Measurements from ENCODE around the gene TSPAN15. TPM values are rescaled to one million over a fixed set of nuclear protein-coding genes. Genes with fewer than 3 reads are reported as not detected.
A peak's percentile ranks its signal among the peaks of the same experiment; 100 is the strongest.

The TSPAN15 gene
- total RNA-seq, 1 experiment from 2014 or later, result 6.3 TPM

DNA sequence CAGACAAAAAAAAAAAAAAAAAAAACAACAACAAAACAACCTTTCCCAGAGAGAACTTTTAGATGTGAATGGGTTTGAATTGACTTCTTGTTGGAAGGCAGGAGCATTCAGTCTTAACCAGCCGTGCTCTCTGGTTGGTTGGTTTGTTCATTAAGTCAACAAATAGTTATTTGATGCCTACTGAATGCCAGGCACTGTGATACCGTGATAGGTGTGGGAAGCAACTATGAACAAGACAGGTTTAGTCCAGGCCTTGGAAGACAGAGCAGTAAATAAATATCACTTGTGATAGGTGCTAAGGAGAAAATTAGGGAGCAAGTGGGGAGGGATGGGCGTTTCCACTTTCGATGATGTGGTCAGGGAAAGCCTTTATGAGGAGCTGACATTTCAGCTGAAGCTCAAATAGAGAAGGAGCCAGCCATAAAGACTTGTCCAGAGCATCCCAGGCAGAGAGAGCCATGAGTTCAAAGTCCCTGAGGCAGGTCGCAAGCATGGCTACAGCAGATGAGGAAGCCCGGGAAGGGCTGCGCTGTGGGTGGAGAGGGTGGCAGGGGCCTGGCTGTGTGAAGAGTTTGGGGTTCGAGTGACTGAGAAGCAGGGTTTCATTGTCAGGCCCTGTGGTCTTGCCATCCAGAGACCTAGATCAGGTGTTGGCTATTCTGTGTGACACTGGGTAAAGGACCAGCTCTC lies 8.0 kb downstream of the TSPAN15 start:
- Histone ChIP-seq H3K27me3 (replicated peaks) (no peaks in the 10 kb centered on the region), H3K27ac (no peak overlapping the region), H3K36me3 (no peaks in the 10 kb centered on the region), H3K4me3 (no peak overlapping the region), H3K4me1 (replicated peaks) (peaks cover 14% of the 10 kb centered on the region), H3K9me3 (replicated peaks) (no peaks in the 10 kb centered on the region)
- DNase-seq (ENCODE audit: low read depth in 1 of 2, low spot score in 2 of 2), result no peak

DNA sequence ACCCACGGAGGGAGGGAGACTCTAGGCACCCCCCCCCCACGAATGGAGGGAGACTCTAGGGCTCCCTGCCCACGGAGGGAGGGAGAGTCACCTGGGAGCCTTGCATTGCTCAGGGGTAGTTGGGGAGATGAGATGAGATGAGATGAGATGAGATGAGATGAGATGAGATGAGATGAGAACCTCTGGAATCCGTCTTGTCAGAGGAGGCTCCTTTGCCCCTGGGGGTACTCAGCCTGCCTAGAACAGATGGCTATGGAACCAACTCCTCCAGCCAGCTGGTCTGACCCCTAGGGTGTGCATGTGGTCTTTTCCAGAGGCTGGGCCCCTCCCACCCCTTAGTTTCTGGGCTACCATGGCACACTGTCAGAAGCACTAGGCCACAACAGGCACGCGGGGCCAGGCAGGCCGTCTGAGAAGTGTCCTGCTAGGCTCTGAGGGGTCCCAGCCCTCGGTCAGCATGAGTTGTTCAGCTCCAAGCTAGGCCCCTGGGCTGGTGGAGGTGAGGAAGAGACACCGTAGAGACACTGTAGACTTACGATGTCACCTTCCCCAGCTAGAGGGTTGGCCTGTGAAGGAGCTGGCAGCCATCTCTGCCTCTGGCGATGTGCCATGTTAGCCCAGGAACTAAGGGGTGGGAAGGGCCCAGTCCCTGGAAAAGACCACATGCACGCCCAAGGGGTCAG lies 8.8 kb downstream of the TSPAN15 start:
- no peak for DNase-seq (ENCODE audit: low read depth in 1 of 2, low spot score in 2 of 2)
- Histone ChIP-seq H3K27ac (no peak overlapping the region), H3K4me1 (replicated peaks) (peaks cover 14% of the 10 kb centered on the region), H3K9me3 (replicated peaks) (no peaks in the 10 kb centered on the region), H3K4me3 (no peak overlapping the region), H3K36me3 (no peaks in the 10 kb centered on the region), H3K27me3 (replicated peaks) (no peaks in the 10 kb centered on the region)

DNA sequence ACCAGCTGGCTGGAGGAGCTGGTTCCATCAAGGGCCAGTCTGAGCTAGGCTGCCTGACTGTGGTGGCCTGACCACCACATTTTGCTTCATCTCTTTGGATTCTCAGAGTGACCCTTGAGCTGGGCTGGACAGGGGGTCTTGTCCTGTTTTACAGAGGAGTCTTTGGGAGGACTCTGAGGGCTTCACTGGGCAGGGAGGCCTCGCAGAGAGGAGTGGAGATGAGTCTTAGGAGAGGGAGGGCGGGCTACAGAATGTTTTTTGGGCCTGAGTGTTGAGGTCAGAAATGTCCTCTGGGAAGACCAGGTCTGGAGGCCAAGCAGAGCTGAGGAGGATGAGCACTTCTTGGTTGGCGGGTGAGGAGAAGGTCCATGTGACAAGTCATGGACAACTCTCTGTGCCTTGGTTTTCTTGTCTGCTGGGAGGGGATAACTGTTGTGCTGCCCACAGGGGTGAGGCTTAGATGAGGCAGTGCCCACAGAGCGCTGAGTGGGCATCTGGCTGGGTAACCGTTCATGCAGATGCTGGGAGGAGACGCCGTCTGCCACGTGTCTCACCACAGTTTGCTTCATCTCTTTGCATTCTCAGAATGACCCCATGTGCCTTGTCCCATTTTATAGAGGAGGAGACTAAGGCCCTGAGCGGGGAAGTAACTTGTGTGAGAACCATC lies 9.4 kb downstream of the TSPAN15 start:
- no peak for DNase-seq (ENCODE audit: low read depth in 1 of 2, low spot score in 2 of 2)
- H3K36me3 ChIP-seq, result no peaks in the 10 kb centered on the region
- no peak overlapping the region for H3K4me3 ChIP-seq

DNA sequence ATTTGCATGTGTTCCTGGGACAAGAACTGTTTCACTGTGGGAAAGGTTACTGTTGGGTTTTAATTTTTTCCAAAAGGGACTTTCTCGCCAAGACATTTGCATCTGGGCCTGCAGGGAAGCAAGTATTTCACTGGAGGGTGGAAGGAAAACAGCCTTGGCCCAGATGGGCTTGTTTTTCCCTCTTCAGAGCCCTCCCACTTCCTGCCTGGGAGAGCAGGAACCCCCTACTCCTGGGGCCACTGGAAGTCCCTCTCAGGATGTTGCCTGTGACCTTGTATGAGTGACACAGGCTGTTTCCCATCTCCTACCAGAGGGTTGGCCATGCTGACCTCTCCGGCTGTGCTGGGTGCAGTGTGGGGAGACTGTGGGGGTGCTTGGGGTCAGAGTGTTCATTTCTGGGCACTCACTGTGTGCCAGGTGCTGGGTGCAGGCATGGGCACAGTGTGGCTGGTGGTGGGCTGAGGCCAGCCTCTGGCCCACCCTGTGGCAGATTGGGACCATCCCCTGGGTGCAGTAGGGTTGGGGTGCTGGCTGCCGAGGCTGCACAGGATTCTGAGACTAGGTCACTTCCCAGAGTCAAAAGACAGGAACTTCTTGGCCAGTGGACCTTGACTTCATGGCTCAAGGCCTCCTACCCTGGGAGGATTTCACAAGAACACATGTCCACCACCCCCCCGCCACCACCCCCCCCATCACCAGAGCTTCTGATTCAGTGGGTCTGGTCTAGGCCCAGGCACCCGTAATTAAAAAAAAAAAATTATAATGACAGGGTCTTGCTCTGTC lies 10.2 kb downstream of the TSPAN15 start:
- Histone ChIP-seq H3K36me3 (no peaks in the 10 kb centered on the region), H3K27ac (no peak overlapping the region), H3K4me3 (no peak overlapping the region), H3K27me3 (replicated peaks) (no peaks in the 10 kb centered on the region), H3K9me3 (replicated peaks) (no peaks in the 10 kb centered on the region), H3K4me1 (replicated peaks) (peaks cover 9% of the 10 kb centered on the region)
- no peak for DNase-seq (ENCODE audit: low read depth in 1 of 2, low spot score in 2 of 2)

More for the DNA sequence above, 9.4 kb downstream of the TSPAN15 start:
- Histone ChIP-seq H3K27ac (no peak overlapping the region), H3K9me3 (replicated peaks) (no peaks in the 10 kb centered on the region), H3K4me1 (replicated peaks) (peaks cover 14% of the 10 kb centered on the region), H3K27me3 (replicated peaks) (no peaks in the 10 kb centered on the region)

GRCh38 chr10:69463886-69464285 lies 12.6 kb downstream of the TSPAN15 start:
- Histone ChIP-seq H3K9me3 (replicated peaks) (no peaks in the 10 kb centered on the region), H3K4me1 (replicated peaks) (peaks cover 7% of the 10 kb centered on the region), H3K4me3 (no peak overlapping the region), H3K27ac (no peak overlapping the region), H3K36me3 (no peaks in the 10 kb centered on the region), H3K27me3 (replicated peaks) (no peaks in the 10 kb centered on the region)
- no peak for DNase-seq (ENCODE audit: low read depth in 1 of 2, low spot score in 2 of 2)

GRCh38 chr10:69464401-69464800 lies 13.1 kb downstream of the TSPAN15 start:
- H3K4me3 ChIP-seq, result no peak overlapping the region
- no peak for DNase-seq (ENCODE audit: low read depth in 1 of 2, low spot score in 2 of 2)
- no peak overlapping the region for H3K27ac ChIP-seq
- peaks cover 10% of the 10 kb centered on the region for H3K4me1 ChIP-seq (replicated peaks)
- H3K9me3 ChIP-seq (replicated peaks), result no peaks in the 10 kb centered on the region
- no peaks in the 10 kb centered on the region for H3K36me3 ChIP-seq
- no peaks in the 10 kb centered on the region for H3K27me3 ChIP-seq (replicated peaks)

- H3K4me1 ChIP-seq (replicated peaks), result peaks cover 10% of the 10 kb centered on the region
- H3K9me3 ChIP-seq (replicated peaks), result no peaks in the 10 kb centered on the region
- no peak overlapping the region for H3K4me3 ChIP-seq
- H3K27ac ChIP-seq, result no peak overlapping the region
- no peaks in the 10 kb centered on the region for H3K36me3 ChIP-seq
- DNase-seq (ENCODE audit: low read depth in 1 of 2, low spot score in 2 of 2), result no peak
- H3K27me3 ChIP-seq (replicated peaks), result no peaks in the 10 kb centered on the region
These were observed 13.6 kb downstream of the TSPAN15 start for GRCh38 chr10:69464801-69465401.

DNA sequence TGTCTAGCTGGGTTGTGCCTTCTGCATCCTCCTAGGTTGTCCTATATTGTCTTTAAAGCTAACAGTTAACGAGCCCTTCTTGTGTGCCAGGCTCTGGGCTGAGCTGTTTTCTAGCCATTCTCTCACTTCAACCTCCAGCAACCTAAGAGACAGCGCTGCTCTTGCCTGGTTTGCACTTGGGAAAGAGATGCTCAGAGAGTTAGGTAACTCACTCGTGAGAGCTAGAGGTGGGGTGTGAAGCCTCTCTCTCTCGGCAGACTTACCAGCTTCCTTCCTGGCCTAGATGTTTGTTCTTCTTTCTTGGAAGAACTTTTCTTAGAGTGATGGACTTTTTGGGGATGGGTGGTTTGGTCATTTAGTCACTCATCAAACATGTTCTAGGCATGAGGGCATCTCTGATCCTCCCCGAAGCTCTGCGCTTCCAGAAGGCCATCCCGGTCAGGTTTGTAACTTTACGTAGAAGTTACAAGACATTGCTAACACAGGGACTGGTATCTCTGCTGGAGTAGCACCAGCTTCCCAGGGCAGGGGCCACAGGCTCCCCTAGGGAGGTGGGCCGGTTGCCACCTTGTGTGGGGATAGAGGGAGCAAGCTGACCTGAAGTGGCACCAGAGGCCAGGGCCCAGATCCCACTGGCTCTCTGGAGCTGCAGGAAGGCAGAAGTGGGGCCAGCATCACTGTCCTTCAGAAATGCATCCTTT lies 14.3 kb downstream of the TSPAN15 start:
- Histone ChIP-seq H3K36me3 (no peaks in the 10 kb centered on the region), H3K27me3 (replicated peaks) (no peaks in the 10 kb centered on the region), H3K4me3 (no peak overlapping the region), H3K4me1 (replicated peaks) (peaks cover 11% of the 10 kb centered on the region), H3K9me3 (replicated peaks) (no peaks in the 10 kb centered on the region), H3K27ac (no peak overlapping the region)
- no peak for DNase-seq (ENCODE audit: low read depth in 1 of 2, low spot score in 2 of 2)

DNA sequence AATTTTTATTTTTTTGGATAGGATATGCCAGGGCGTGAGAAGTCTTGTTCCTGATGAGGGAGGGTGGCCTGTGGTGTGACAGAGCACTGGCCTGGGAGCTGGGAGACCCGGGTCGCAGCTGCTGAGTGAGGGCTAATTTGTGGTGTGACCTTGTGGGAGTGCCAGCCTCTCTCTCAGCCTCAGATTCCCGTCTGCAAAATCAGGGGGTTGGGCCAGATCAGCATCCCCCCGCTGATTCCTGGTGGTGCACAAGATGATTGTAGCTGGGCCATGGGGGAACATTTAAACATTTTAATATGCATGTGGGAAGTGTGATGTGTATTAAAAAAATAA lies 14.9 kb downstream of the TSPAN15 start:
- H3K27me3 ChIP-seq (replicated peaks), result no peaks in the 10 kb centered on the region
- no peak overlapping the region for H3K4me3 ChIP-seq
- no peaks in the 10 kb centered on the region for H3K36me3 ChIP-seq
- H3K4me1 ChIP-seq (replicated peaks), result peaks cover 16% of the 10 kb centered on the region
- H3K9me3 ChIP-seq (replicated peaks), result no peaks in the 10 kb centered on the region
- no peak overlapping the region for H3K27ac ChIP-seq
- DNase-seq (ENCODE audit: low read depth in 1 of 2, low spot score in 2 of 2), result no peak

DNA sequence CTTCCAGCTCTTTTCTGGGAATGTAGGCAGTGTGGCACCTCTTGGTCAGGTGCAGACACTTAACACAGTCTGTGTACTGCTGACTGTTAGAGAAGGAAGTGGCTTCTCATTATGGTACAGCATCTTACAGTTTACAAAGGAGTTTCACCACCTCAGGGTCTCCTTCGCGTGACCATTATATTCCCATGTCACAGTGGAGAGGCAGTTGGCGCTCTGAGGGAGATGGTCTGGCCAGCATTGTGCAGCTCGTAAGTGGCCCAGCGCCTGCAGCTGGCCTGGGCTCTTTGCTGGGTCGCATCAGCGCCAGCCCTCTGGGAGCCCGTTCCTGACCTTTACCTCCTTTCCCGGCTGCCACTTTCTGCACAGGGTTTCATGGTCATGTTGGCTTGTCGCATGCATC lies 15.4 kb downstream of the TSPAN15 start:
- DNase-seq (ENCODE audit: low read depth in 1 of 2, low spot score in 2 of 2), result no peak
- no peak overlapping the region for H3K4me3 ChIP-seq
- no peak overlapping the region for H3K27ac ChIP-seq
- no peaks in the 10 kb centered on the region for H3K36me3 ChIP-seq
- H3K27me3 ChIP-seq (replicated peaks), result no peaks in the 10 kb centered on the region
- no peaks in the 10 kb centered on the region for H3K9me3 ChIP-seq (replicated peaks)
- peaks cover 17% of the 10 kb centered on the region for H3K4me1 ChIP-seq (replicated peaks)

DNA sequence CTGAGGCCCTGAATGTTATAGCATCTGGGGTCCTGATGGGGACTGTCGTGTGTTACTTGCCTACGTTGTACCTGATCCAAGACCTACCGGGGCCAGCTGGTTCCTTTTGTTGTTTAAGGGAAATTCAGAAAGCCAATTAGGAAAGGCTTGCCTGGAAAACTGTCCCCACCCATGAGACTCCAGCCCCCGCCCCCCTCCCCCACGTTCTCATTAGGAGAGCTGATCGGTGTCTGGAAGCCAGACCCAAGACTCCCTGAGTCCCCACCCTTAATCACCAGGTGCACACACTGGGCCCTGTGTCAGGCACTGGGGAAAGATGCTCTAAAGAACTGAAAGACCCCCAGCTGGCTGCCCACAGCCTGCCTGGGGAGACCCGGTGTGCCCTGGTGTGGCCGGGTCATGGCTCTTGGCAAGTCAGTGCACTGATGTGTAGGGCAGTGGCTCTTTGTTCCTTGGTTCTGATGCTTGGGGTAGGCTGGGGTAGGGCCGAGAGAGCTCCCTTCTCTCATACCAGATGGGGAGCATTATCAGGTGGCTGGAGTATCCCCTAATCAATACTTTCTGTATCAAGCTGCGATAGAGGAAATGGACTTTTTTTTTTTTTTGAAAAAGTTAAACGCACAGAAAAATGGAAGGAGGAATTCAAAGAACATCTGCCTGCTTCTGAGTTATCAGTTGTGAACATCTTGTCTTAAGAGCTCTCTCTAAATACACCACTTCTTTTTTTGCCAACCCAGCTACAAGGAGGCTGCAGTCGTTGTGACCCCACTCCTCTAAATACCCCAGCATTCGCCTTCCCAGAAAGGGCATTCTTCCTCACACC lies 16.9 kb downstream of the TSPAN15 start:
- H3K9me3 ChIP-seq (replicated peaks), result no peaks in the 10 kb centered on the region
- H3K36me3 ChIP-seq, result no peaks in the 10 kb centered on the region
- H3K4me3 ChIP-seq, result no peak overlapping the region
- H3K27ac ChIP-seq, result no peak overlapping the region
- peaks cover 17% of the 10 kb centered on the region for H3K4me1 ChIP-seq (replicated peaks)
- DNase-seq (ENCODE audit: low read depth in 1 of 2, low spot score in 2 of 2), result no peak
- H3K27me3 ChIP-seq (replicated peaks), result no peaks in the 10 kb centered on the region

GRCh38 chr10:69468751-69469089 lies 17.5 kb downstream of the TSPAN15 start:
- Histone ChIP-seq H3K27ac (no peak overlapping the region), H3K4me1 (replicated peaks) (peaks cover 17% of the 10 kb centered on the region), H3K9me3 (replicated peaks) (no peaks in the 10 kb centered on the region), H3K27me3 (replicated peaks) (no peaks in the 10 kb centered on the region), H3K4me3 (no peak overlapping the region), H3K36me3 (no peaks in the 10 kb centered on the region)
- DNase-seq (ENCODE audit: low read depth in 1 of 2, low spot score in 2 of 2), result peak in 1 of 2 experiments; percentile 27

Measured in SJSA1 (cell line).